ENCODE measurements around the gene MARCHF3.
"Not testable (repeated sequence)": the region's sequence is repeated elsewhere in the genome, so short reads cannot be mapped to it uniquely, and the experiment has no call there.

Gene MARCHF3

DNA sequence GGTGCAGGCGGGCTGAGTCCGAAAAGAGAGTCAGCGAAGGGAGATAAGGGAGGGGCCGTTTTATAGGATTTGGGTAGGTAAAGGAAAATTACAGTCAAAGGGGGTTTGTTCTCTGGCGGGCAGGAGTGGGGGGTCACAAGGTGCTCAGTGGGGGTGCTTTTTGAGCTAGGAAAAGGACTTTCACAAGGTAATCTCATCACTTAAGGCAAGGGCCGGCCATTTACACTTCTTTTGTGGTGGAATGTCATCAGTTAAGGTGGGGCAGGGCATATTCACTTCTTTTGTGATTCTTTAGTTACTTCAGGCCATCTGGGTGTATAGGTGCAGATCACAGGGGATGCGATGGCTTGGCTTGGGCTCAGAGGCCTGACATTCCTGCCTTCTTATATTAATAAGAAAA, 191.0 kb downstream of the MARCHF3 start:
- not testable (repeated sequence) for DNase-seq

DNA sequence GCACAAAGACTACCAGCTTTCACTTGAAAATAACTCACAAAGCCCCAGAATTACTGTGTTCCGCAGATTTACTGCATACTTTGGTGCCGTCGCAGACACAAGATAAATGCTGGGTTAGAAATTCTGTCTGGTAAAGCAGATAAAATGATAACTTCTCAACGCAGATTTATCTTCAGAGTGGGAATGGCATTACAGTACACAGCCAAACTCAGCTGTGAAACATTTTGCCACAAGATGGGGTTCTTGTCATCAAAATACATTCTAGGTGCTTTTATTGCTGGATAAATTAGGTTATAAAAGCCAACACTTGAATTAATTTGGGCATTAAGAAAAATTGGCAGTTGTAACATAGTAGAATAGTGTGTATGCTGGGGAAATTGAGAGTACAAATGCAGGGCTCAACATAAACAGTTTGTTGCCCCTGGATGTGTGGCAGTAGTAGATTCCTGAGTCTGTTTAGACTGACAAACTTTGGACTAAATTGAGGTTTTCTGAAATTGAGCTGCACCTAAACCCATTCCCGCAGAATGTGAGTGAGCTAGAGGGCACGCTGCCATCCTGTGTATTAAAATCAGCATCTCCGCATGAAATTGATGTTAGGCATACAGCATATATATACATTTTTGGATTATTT, 192.3 kb downstream of the MARCHF3 start:
- DNase-seq, result no peak

DNA sequence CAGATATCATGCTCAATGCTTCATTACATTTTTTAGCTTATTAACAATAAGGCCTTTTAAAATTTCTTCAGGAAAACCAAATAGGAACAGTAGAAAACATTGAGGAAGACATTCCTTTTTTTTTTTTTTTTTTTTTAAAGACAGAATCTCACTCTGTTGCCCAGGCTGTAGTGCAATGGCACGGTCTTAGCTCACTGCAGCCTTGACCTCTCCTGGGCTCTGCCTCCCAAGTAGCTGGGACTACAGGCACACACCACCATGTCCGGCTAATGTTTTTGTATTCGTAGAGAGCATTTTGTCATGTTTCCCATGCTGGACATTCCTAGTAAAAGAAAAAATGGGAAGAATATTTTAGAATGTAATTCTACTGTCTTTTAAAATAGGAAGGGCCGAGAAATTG, 193.1 kb downstream of the MARCHF3 start:
- DNase-seq, result no peak

DNA sequence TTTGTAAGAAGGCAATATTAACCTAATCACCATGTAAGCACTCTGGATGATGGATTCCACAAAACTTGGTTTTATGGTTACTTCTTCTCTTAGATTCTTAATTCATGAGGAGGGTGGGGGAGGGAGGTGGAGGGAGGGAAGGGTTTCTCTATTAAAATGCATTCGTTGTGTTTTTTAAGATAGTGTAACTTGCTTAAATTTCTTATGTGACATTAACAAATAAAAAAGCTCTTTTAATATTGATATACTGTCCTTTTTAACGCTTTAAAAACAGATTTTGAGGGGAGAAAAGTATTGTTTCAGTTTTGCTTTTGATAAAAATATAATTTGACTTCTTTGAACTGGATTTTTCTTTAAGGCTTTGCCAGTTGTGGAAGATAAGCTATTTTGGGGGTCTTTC, 193.6 kb downstream of the MARCHF3 start:
- no peak for DNase-seq

DNA sequence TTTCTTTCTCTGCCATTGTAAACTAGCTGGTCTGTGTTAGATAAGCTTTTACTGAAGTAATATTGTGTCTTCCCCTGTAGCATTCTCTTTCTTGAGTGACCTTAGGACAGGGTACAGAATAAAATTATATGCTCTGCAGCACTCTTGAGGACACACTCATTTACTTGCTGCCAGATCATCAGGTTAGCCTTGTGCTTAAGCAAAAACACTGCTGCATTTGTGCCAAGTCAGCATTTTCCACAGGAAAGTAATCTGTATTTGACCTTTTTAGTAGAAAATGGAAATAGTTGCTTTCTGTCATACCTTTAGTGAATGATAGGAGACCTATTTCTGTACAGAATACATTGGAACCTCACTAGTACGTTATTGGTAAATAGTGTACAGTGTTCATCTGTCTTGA, 199.2 kb downstream of the MARCHF3 start:
- no peak for DNase-seq

DNA sequence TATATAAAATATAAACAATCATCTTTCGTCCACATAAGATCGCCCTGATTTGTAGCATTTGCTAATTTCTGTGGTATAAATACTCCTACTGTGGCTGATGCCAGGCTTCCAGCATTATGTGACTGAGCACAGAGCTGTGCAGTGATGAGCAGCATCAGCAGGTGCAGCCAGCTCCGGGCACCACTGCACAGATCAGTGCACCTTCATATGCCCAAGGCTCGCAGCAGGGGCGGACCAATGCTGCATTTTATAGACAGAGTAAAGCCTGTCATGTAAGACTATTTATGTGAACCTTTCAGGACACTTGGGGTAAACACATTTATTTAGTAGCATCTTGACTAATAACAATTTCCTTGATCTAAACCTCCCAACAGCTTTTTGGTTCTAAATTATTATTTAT, 200.3 kb downstream of the MARCHF3 start:
- DNase-seq, result no peak

DNA sequence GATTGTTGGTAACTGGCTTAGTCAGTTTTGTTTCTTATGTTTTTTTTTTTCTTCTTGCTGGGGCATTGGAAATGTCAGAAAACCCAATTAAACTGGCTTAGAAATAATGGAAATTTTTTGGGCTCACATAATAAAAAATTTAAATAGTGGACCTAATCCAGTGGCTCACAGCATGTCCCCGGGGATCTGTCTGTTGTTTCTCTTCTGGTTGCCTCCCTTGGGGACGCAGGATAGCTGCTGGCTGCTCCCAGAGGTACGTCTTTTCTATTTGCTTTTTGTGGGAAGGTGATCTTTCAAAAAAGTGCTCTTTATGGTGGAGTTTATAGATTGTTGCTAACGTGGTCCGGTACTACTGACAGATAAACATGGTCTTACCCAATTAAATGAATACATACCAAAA, 201.3 kb downstream of the MARCHF3 start:
- no peak for DNase-seq

DNA sequence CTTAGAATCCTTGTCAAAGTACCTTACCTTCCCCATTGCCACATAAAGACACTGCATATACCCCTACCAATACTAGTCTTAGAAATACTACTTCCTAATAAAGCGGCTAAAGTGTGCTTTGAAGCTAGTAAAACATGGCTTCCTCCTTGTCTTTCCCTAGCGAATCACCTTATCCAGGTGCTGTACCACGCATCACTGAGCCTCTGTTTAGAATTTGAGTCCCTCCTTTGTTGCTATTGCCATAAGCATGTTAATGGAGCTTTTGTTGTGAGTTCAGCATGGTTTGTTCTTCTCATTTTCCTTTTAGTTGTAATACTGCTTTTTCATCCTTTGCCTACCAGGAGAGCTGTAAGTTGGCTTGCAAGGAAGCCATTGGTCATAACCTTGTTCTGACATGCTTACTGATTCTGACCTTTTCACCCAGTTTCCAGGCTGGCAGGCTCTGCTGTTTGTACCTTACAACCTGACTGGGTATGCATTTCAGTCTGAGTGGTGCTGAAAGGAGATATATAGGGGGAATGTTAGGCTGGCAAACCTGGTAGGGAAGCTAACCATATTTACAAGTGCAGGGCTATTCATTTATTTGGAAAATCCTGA, 203.6 kb downstream of the MARCHF3 start:
- DNase-seq, result no peak

DNA sequence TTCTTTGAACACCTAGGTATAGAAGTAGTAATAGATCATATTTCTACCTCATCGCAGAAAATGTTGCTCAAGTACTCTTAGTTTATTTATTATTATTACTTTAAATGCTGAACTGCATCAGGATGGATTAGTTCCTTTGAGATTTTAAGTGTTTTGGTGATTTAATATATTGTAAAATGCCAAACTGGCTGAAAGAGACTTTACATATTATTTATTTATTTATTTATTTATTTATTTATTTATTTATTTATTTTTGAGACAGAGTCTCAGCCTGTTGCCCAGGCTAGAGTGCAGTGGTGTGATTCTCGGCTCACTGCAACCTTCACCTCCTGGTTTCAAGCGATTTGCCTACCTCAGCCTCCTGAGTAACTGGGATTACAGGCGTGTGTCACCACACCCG, 211.1 kb downstream of the MARCHF3 start:
- no peak for DNase-seq

DNA sequence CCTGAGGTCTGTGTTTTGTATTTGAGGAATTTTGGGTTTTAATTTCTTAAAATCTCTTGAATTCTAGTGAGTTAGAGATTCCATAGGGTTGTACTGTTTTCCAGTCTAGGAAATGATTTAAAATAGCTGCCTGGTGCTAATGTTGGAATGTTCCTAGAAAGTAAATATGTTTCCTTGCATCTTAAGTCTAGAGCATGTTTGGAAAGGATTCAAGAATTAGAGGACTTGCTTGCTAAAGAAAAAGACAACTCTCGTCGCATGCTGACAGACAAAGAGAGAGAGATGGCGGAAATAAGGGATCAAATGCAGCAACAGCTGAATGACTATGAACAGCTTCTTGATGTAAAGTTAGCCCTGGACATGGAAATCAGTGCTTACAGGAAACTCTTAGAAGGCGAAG, 211.6 kb downstream of the MARCHF3 start:
- no peak for DNase-seq

Measured in activated T-cell treated with anti-CD3 and anti-CD28 coated beads, Interleukin-2, amount 50 U/mL, for 1 hour (primary cell).